Measurements from ENCODE around the gene RALGPS2.
A peak's percentile ranks its signal among the peaks of the same experiment; 100 is the strongest.

Gene RALGPS2

GRCh38 chr1:178714453-178714852 lies 10.6 kb upstream of the RALGPS2 start:
- H3K4me1 Mint-ChIP-seq = peaks cover 8% of the 10 kb centered on the region
- no peak overlapping the region for H3K4me3 Mint-ChIP-seq
- H3K27me3 Mint-ChIP-seq (ENCODE audit: low read depth) = no peaks in the 10 kb centered on the region
- no peak overlapping the region for H3K27ac Mint-ChIP-seq
- TF ChIP-seq CTCF (IDR thresholded peaks at IDR 0.05; ENCODE audit: unreplicated experiment in 3 of 3) = no peak
- no peaks in the 10 kb centered on the region for H3K36me3 Mint-ChIP-seq (ENCODE audit: low read depth)
- no peaks in the 10 kb centered on the region for H3K9me3 Mint-ChIP-seq

GRCh38 chr1:178716111-178716510 lies 8.9 kb upstream of the RALGPS2 start:
- Mint-ChIP-seq H3K27me3 (ENCODE audit: low read depth) (no peaks in the 10 kb centered on the region), H3K9me3 (no peaks in the 10 kb centered on the region), H3K4me1 (peaks cover 8% of the 10 kb centered on the region), H3K4me3 (no peak overlapping the region), H3K36me3 (ENCODE audit: low read depth) (no peaks in the 10 kb centered on the region), H3K27ac (no peak overlapping the region)
- no peak for TF ChIP-seq CTCF (IDR thresholded peaks at IDR 0.05; ENCODE audit: unreplicated experiment in 3 of 3)

GRCh38 chr1:178718520-178718919 lies 6.5 kb upstream of the RALGPS2 start:
- H3K4me3 Mint-ChIP-seq = no peak overlapping the region
- no peaks in the 10 kb centered on the region for H3K36me3 Mint-ChIP-seq (ENCODE audit: low read depth)
- no peaks in the 10 kb centered on the region for H3K9me3 Mint-ChIP-seq
- no peak for TF ChIP-seq CTCF (IDR thresholded peaks at IDR 0.05; ENCODE audit: unreplicated experiment in 3 of 3)
- no peaks in the 10 kb centered on the region for H3K27me3 Mint-ChIP-seq (ENCODE audit: low read depth)
- H3K4me1 Mint-ChIP-seq = peaks cover 8% of the 10 kb centered on the region
- H3K27ac Mint-ChIP-seq = no peak overlapping the region

GRCh38 chr1:178723546-178723945 lies 1.5 kb upstream of the RALGPS2 start:
- peak overlapping the region in 1 of 3 experiments; percentile 89 for H3K27ac Mint-ChIP-seq
- no peak for TF ChIP-seq CTCF (IDR thresholded peaks at IDR 0.05; ENCODE audit: unreplicated experiment in 3 of 3)
- peak overlapping the region; percentile 81 to 91 (median 87) for H3K4me3 Mint-ChIP-seq
- H3K4me1 Mint-ChIP-seq = peaks cover 32% of the 10 kb centered on the region
- no peaks in the 10 kb centered on the region for H3K27me3 Mint-ChIP-seq (ENCODE audit: low read depth)
- no peaks in the 10 kb centered on the region for H3K9me3 Mint-ChIP-seq
- no peaks in the 10 kb centered on the region for H3K36me3 Mint-ChIP-seq (ENCODE audit: low read depth)

GRCh38 chr1:178724376-178724727 lies 692 bp upstream of the RALGPS2 start:
- peak overlapping the region; percentile 81 to 91 (median 87) for H3K4me3 Mint-ChIP-seq
- H3K9me3 Mint-ChIP-seq = no peaks in the 10 kb centered on the region
- no peaks in the 10 kb centered on the region for H3K27me3 Mint-ChIP-seq (ENCODE audit: low read depth)
- peaks cover 32% of the 10 kb centered on the region for H3K4me1 Mint-ChIP-seq
- no peak for TF ChIP-seq CTCF (IDR thresholded peaks at IDR 0.05; ENCODE audit: unreplicated experiment in 3 of 3)
- peak overlapping the region; percentile 69 to 89 (median 87) for H3K27ac Mint-ChIP-seq
- H3K36me3 Mint-ChIP-seq (ENCODE audit: low read depth) = peaks cover 7% of the 10 kb centered on the region

GRCh38 chr1:178725466-178726086 lies 532 bp downstream of the RALGPS2 start:
- Mint-ChIP-seq H3K27me3 (ENCODE audit: low read depth) (no peaks in the 10 kb centered on the region), H3K36me3 (ENCODE audit: low read depth) (peaks cover 13% of the 10 kb centered on the region), H3K4me3 (peak overlapping the region; percentile 83 to 93 (median 90)), H3K4me1 (peaks cover 32% of the 10 kb centered on the region), H3K27ac (peak overlapping the region; percentile 84 to 94 (median 90)), H3K9me3 (no peaks in the 10 kb centered on the region)
- TF ChIP-seq CTCF (IDR thresholded peaks at IDR 0.05; ENCODE audit: unreplicated experiment in 3 of 3) = peak in 1 of 3 experiments; percentile 33
